HS-27A (cell line): Measurements from ENCODE around the gene ELANE.

Source experiments
- DNase-seq: peaks from one replicate; pipeline ENCODE4 v3.0.0-alpha.2; 2012; ENCODE audit warnings: low read depth, missing footprints

ELANE gene

DNA sequence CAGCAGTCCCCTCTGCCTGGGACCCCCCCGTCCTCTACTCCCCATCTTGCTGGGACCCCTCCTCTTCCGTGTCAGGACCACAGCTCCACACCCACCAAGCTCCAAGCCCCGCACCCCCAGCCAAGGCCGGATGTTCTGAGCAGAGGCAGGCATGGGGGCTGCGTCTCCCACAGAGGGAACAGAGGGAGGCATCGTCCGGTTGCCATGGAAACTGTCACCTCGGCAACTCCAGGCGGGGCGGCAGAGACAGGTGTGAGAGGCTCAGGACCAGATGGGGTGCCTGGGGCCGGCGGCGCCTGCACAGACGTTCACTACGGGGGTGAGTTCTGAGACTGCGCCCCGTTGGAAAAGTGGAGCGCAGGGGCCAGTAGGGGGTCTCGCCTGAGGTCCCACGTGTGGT is 46.6 kb downstream of the ELANE start:
- DNase-seq: no peak

DNA sequence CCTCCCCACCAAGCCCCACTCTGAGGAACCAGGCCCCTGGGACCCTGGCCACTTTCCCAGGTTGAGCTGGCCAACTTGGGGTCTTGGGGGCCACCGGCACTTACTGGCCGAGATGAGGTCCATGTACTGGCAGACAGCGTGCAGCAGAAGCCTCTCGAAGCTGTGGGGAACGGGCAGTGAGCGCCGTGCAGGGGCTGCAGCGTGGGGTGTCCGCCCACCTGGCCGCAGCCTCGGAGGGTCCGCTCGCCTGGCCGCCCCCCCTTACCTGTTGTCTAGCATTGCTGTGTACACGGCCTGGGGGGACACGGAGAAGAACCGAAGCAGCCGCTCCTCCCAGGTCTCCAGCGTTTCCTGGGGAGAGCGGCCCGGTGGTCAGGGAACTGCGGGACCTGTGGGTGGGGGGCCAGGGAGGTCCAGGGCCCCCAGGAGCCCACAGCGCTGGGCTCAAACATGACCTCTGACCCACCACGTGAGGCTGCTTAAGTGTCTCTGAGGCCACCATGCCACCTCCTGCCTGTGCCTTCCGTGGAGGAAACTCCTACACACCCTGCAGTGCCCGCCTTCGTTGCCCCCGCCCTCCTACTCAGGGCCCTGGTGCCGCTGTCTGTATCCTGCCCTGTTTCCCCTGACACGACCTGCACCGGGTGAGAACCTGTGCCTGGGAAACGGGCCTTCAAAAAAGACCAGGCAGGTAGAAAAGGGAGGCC is 47.4 kb downstream of the ELANE start:
- DNase-seq: no peak

- DNase-seq: no peak
Observed at GRCh38 chr19:900043-900301, 47.9 kb downstream of the ELANE start.

GRCh38 chr19:900302-901111 is 48.4 kb downstream of the ELANE start:
- DNase-seq: no peak

DNA sequence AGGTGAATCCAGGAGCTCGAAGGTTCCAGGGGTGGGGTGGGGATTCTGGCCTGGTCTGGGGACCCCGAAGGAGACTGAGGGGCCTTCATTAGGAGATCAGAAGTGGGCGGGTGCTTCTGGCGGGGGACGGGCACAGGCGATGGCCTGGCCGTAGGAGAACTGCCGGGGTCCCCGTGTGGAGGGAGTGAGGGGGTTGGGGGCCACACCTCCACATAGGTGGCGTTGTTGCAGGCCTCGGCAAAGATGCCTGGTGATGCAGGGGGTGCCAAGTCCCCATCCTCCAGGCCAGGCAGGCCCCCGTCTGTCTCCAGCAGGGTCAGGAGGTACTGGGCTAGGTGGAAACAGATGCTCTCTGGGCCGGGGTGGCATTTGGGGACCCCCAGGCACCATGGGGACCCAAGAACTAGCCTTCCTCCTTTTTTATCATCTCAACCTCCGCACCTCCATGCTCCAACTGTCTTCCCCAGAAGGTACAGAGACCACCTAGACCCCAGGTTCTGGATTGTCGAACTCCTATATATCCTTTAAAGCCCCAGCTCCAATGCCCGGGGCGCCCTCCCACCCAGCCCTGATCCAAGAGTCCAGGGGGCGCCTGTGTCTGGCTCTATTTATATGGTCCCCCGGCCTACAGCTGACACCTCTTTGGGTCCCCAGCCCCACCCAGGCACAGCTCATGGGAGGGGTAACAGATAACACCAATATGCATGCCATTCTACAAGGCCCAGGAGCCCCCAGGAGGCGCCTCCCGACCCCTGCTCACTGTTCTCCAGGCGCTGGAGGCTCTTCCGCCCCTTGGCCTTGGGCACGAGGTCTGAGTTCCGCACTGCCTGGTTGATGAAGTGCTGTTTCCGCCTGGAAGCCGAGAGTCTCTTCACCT is 49.4 kb downstream of the ELANE start:
- DNase-seq: no peak

DNA sequence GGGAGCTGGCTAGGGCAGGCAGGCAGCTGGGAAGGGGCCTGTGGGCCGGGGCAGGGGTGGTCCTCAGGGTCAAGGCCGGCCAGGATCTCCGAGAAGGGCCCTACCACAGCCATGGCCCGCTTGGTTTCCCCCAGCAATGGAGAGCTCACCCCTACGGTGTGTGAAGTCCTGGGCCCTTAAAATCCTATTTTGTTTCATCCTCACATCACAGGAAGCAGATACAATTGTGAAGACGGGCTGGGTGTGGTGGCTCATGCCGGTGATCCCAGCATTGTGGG is 49.9 kb downstream of the ELANE start:
- DNase-seq: no peak

DNA sequence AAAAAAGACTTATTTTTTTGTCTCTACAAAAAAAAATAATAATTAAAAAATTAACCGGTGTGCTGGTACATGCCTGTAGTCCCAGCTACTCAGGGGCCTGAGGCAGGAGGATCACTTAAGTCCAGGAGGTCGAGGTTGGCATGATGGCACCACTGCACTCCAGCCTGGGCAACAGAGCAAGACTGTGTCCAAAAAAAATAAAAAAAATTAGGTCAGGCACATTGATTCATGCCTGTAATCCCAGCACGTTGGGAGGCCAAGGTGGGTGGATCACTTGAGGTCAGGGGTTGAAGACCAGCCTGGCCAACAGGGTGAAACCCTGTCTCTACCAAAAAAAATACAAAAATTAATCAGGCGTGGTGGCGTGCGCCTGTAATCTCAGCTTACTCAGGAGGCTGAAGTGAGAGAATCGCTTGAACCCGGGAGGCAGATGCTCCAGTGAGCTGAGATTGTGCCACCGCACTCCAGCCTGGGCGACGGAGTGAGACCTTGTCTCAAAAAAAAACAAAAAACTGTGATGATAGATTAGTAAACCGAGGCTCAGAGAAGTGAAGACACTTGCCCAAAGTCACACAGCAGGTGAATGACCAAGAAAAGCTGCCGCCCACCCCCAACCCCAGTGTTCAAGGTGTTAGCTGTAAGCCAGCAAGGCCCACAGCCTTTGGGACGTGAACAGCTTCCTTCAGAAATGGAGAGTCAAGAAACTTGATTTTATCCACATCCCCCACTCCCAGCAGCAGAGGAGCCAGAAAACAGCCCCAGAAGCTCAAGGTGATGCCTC is 50.5 kb downstream of the ELANE start:
- no peak for DNase-seq

DNA sequence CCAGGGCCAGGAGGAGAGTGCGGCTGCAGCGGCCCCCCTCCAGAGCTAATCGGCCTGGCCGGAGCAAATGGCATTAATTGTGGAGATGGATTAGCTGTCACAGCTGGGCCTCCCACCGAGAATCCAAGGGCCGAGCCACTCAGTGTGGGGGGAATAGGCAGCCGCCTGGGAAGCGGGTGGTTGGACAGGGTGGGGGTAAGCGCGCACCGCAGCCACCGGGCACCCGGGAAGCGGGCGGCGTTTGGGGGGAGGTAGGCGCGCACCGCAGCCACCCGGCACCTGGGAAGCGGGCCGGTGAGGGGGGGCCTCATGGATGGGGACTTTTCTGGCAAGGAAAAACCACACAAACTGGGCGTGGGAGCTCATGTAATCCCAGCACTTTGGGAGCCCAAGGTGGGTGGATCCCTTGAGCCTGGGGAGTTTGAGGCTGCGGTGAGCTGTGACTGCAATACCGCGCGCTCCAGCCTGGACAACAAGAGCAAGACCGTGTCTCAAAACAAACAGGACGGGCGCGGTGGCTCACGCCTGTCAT is 51.2 kb downstream of the ELANE start:
- DNase-seq: no peak

DNA sequence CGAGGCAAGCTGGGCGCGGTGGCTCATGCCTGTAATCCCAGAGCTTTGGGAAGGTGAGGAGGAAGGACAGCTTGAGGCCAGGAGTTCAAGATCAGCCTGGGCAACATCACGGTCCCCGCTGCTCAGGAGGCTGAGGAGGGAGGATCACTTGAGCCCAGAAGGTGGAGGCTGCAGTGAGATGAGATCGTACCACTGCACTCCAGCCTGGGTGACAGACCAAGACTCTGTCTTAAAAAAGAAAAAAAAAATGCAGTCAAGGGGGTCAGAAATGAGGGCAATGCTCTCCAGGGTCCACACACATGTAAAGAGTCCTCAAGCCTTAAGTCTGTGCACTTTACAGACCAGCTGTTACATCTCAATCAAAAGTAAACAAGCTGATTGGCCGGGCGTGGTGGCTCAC is 52.4 kb downstream of the ELANE start:
- no peak for DNase-seq
